IPS DF 6.9 (cell line): ENCODE data around the gene AKAP3.

Source experiments
- DNase-seq: peaks from one replicate; pipeline ENCODE4 v3.0.0-alpha.2; 2013; ENCODE audit warnings: low read depth, low spot score
- H3K27ac ChIP-seq: one replicate; pipeline ENCODE4 v1.5.1; 2013; ENCODE audit warnings: low read length, control low read depth
- H3K27me3 ChIP-seq: 2 replicates; pipeline ENCODE4 v1.6.1; 2013; ENCODE audit warnings: mild to moderate bottlenecking, low read length; ENCODE audit not compliant: control insufficient read depth, insufficient read depth
- H3K36me3 ChIP-seq: 2 replicates; pipeline ENCODE4 v1.6.1; 2013; ENCODE audit warnings: low read length; ENCODE audit not compliant: control insufficient read depth, insufficient read depth
- H3K4me1 ChIP-seq: 2 replicates; pipeline ENCODE4 v1.6.1; 2013; ENCODE audit warnings: low read length; ENCODE audit not compliant: control insufficient read depth, insufficient read depth
- H3K4me3 ChIP-seq: 2 replicates; pipeline ENCODE4 v1.5.1; 2013; ENCODE audit warnings: mild to moderate bottlenecking, low read length
- H3K9me3 ChIP-seq: 2 replicates; pipeline ENCODE4 v1.6.1; 2013; ENCODE audit warnings: low read length, inconsistent platforms; ENCODE audit not compliant: control insufficient read depth, insufficient read depth
- WGBS: extraction: QIAGEN DNeasy Blood & Tissue Kit; methylation state at CpG from one replicate; pipeline ENCODE4 v1.1.7; 2013; ENCODE audit warnings: mixed read lengths, missing lambda C conversion rate; ENCODE audit not compliant: insufficient read length, insufficient coverage; 5-methylcytosine and 5-hydroxymethylcytosine counted together

AKAP3 gene

GRCh38 chr12:4604684-4605193, 44.1 kb downstream of the AKAP3 start:
- peak; percentile 55 for DNase-seq
- no peak overlapping the region for H3K27ac ChIP-seq

GRCh38 chr12:4603946-4604345, 44.9 kb downstream of the AKAP3 start:
- no peaks in the 10 kb centered on the region for H3K36me3 ChIP-seq
- no peak overlapping the region for H3K27ac ChIP-seq
- no peak for DNase-seq
- H3K27me3 ChIP-seq: no peaks in the 10 kb centered on the region
- no peak overlapping the region for H3K4me3 ChIP-seq
- no CpG with 5 or more reads among the region's 1 CpG for WGBS
- no peaks in the 10 kb centered on the region for H3K4me1 ChIP-seq
- H3K9me3 ChIP-seq: no peaks in the 10 kb centered on the region

More at GRCh38 chr12:4604684-4605193, 44.1 kb downstream of the AKAP3 start:
- H3K4me3 ChIP-seq: peak overlapping the region; percentile 97
- H3K9me3 ChIP-seq: no peaks in the 10 kb centered on the region
- no peaks in the 10 kb centered on the region for H3K36me3 ChIP-seq
- no CpG with 5 or more reads among the region's 25 CpGs for WGBS
- H3K27me3 ChIP-seq: no peaks in the 10 kb centered on the region
- no peaks in the 10 kb centered on the region for H3K4me1 ChIP-seq

- Histone ChIP-seq H3K27ac (no peak overlapping the region), H3K4me1 (no peaks in the 10 kb centered on the region), H3K9me3 (no peaks in the 10 kb centered on the region), H3K36me3 (no peaks in the 10 kb centered on the region), H3K27me3 (no peaks in the 10 kb centered on the region), H3K4me3 (no peak overlapping the region)
- WGBS: 100% methylated on average over 1 of the region's 7 CpGs
- DNase-seq: no peak
Measured at GRCh38 chr12:4603421-4603820, 45.4 kb downstream of the AKAP3 start.

- Histone ChIP-seq H3K27me3 (no peaks in the 10 kb centered on the region), H3K9me3 (no peaks in the 10 kb centered on the region), H3K4me3 (no peak overlapping the region), H3K4me1 (no peaks in the 10 kb centered on the region), H3K27ac (no peak overlapping the region), H3K36me3 (no peaks in the 10 kb centered on the region)
- no peak for DNase-seq
- WGBS: no CpG with 5 or more reads among the region's 6 CpGs
Measured at GRCh38 chr12:4595881-4596280, 53.0 kb downstream of the AKAP3 start.

- Histone ChIP-seq H3K36me3 (no peaks in the 10 kb centered on the region), H3K27me3 (no peaks in the 10 kb centered on the region), H3K4me3 (no peak overlapping the region), H3K27ac (no peak overlapping the region), H3K4me1 (no peaks in the 10 kb centered on the region), H3K9me3 (no peaks in the 10 kb centered on the region)
- WGBS: no CpG with 5 or more reads among the region's 7 CpGs
- no peak for DNase-seq
Measured at GRCh38 chr12:4591180-4591687, 57.6 kb downstream of the AKAP3 start.

- H3K9me3 ChIP-seq: no peaks in the 10 kb centered on the region
- WGBS: no CpG with 5 or more reads among the region's 2 CpGs
- no peaks in the 10 kb centered on the region for H3K4me1 ChIP-seq
- H3K4me3 ChIP-seq: no peak overlapping the region
- no peak overlapping the region for H3K27ac ChIP-seq
- no peak for DNase-seq
- H3K36me3 ChIP-seq: no peaks in the 10 kb centered on the region
- H3K27me3 ChIP-seq: no peaks in the 10 kb centered on the region
Measured at GRCh38 chr12:4589941-4590340, 58.9 kb downstream of the AKAP3 start.

- H3K36me3 ChIP-seq: no peaks in the 10 kb centered on the region
- H3K9me3 ChIP-seq: no peaks in the 10 kb centered on the region
- no peak overlapping the region for H3K4me3 ChIP-seq
- H3K27ac ChIP-seq: no peak overlapping the region
- DNase-seq: no peak
- H3K4me1 ChIP-seq: no peaks in the 10 kb centered on the region
- H3K27me3 ChIP-seq: no peaks in the 10 kb centered on the region
- 100% methylated on average over 2 of the region's 3 CpGs for whole genome bisulfite sequencing
Measured at GRCh38 chr12:4588916-4589315, 59.9 kb downstream of the AKAP3 start.

- DNase-seq: no peak
- Histone ChIP-seq H3K27ac (no peak overlapping the region), H3K36me3 (no peaks in the 10 kb centered on the region), H3K4me1 (no peaks in the 10 kb centered on the region), H3K27me3 (no peaks in the 10 kb centered on the region), H3K4me3 (no peak overlapping the region), H3K9me3 (no peaks in the 10 kb centered on the region)
- WGBS: no CpG with 5 or more reads among the region's 9 CpGs
Measured at GRCh38 chr12:4587108-4587507, 61.7 kb downstream of the AKAP3 start.

- no peak overlapping the region for H3K4me3 ChIP-seq
- WGBS: no CpG with 5 or more reads among the region's 5 CpGs
- no peaks in the 10 kb centered on the region for H3K4me1 ChIP-seq
- no peaks in the 10 kb centered on the region for H3K36me3 ChIP-seq
- DNase-seq: no peak
- no peaks in the 10 kb centered on the region for H3K9me3 ChIP-seq
- no peaks in the 10 kb centered on the region for H3K27me3 ChIP-seq
- H3K27ac ChIP-seq: no peak overlapping the region
Measured at GRCh38 chr12:4586500-4586899, 62.4 kb downstream of the AKAP3 start.

- H3K27ac ChIP-seq: no peak overlapping the region
- no peaks in the 10 kb centered on the region for H3K27me3 ChIP-seq
- DNase-seq: no peak
- no CpG with 5 or more reads among the region's 7 CpGs for WGBS
- no peak overlapping the region for H3K4me3 ChIP-seq
- no peaks in the 10 kb centered on the region for H3K36me3 ChIP-seq
- H3K4me1 ChIP-seq: no peaks in the 10 kb centered on the region
- H3K9me3 ChIP-seq: no peaks in the 10 kb centered on the region
Measured at GRCh38 chr12:4584896-4585295, 64.0 kb downstream of the AKAP3 start.

- Histone ChIP-seq H3K4me3 (no peak overlapping the region), H3K4me1 (no peaks in the 10 kb centered on the region), H3K27ac (no peak overlapping the region), H3K9me3 (no peaks in the 10 kb centered on the region), H3K27me3 (no peaks in the 10 kb centered on the region), H3K36me3 (no peaks in the 10 kb centered on the region)
- no CpG with 5 or more reads among the region's 6 CpGs for WGBS
- no peak for DNase-seq
Measured at GRCh38 chr12:4584281-4584680, 64.6 kb downstream of the AKAP3 start.
